Measurements from ENCODE around the gene ATP10B. TPM values are rescaled to one million over a fixed set of nuclear protein-coding genes. Genes with fewer than 3 reads are reported as not detected.

Gene ATP10B
- total and polyA plus RNA-seq, 2 experiments from 2014 or later = not detected

GRCh38 chr5:160657622-160658458 lies 194.2 kb downstream of the ATP10B start:
- H3K4me3 ChIP-seq = no peak overlapping the region
- no peaks in the 10 kb centered on the region for H4K20me1 ChIP-seq (ENCODE audit: insufficient read depth)
- no peak for TF ChIP-seq EZH2 (IDR thresholded peaks at IDR 0.05; ENCODE audit: insufficient read depth, poor library complexity, severe bottlenecking)
- H3K79me2 ChIP-seq (ENCODE audit: insufficient read depth) = no peaks in the 10 kb centered on the region
- WGBS, 2 experiments (ENCODE audit: low coverage in 1 of 2, low lambda C conversion rate in 2 of 2, missing lambda C conversion rate in 2 of 2) = 11 to 14% methylated on average over 5 of the region's 5 CpGs
- no peaks in the 10 kb centered on the region for H3F3A ChIP-seq (ENCODE audit: insufficient read depth)
- no peak overlapping the region for H2AFZ ChIP-seq
- H3K4me2 ChIP-seq (ENCODE audit: unreplicated experiment) = no peak overlapping the region
- in situ Hi-C loops (cut with MboI) = no loop called here
- no peak overlapping the region for H3K9ac ChIP-seq
- no peaks in the 10 kb centered on the region for H3K9me2 ChIP-seq (ENCODE audit: insufficient read depth)
- no peak overlapping the region for H3K27ac ChIP-seq
- no peaks in the 10 kb centered on the region for H3K9me3 ChIP-seq (ENCODE audit: low read depth)
- no peaks in the 10 kb centered on the region for H3K27me3 ChIP-seq (replicated peaks; ENCODE audit: insufficient read depth)
- DNase-seq = no peak
- no peaks in the 10 kb centered on the region for H3K4me1 ChIP-seq (ENCODE audit: insufficient read depth)
- no peaks in the 10 kb centered on the region for H3K36me3 ChIP-seq (ENCODE audit: low read depth)

GRCh38 chr5:160657068-160657507 lies 194.9 kb downstream of the ATP10B start:
- 6 to 19% methylated on average over 1 of the region's 1 CpG for WGBS, 2 experiments (ENCODE audit: low coverage in 1 of 2, low lambda C conversion rate in 2 of 2, missing lambda C conversion rate in 2 of 2)
- in situ Hi-C loops (cut with MboI) = no loop called here

GRCh38 chr5:160655717-160656116 lies 196.3 kb downstream of the ATP10B start:
- Histone ChIP-seq H4K20me1 (ENCODE audit: insufficient read depth) (no peaks in the 10 kb centered on the region), H3K27me3 (replicated peaks; ENCODE audit: insufficient read depth) (no peaks in the 10 kb centered on the region), H3K4me3 (no peak overlapping the region), H3K27ac (no peak overlapping the region), H3F3A (ENCODE audit: insufficient read depth) (no peaks in the 10 kb centered on the region), H3K36me3 (ENCODE audit: low read depth) (no peaks in the 10 kb centered on the region), H3K9me2 (ENCODE audit: insufficient read depth) (no peaks in the 10 kb centered on the region), H3K9me3 (ENCODE audit: low read depth) (no peaks in the 10 kb centered on the region), H3K4me1 (ENCODE audit: insufficient read depth) (no peaks in the 10 kb centered on the region), H3K4me2 (ENCODE audit: unreplicated experiment) (no peak overlapping the region), H2AFZ (no peak overlapping the region), H3K79me2 (ENCODE audit: insufficient read depth) (no peaks in the 10 kb centered on the region), H3K9ac (no peak overlapping the region)
- no peak for DNase-seq
- TF ChIP-seq EZH2 (IDR thresholded peaks at IDR 0.05; ENCODE audit: insufficient read depth, poor library complexity, severe bottlenecking) (no peak), EZH2phosphoT487 (IDR thresholded peaks at IDR 0.05; ENCODE audit: insufficient read depth, low read depth) (no peak)
- in situ Hi-C loops (cut with MboI) = no loop called here
- 60 to 65% methylated on average over 8 of the region's 8 CpGs for WGBS, 2 experiments (ENCODE audit: low coverage in 1 of 2, low lambda C conversion rate in 2 of 2, missing lambda C conversion rate in 2 of 2)

More at GRCh38 chr5:160657068-160657507, 194.9 kb downstream of the ATP10B start:
- no peaks in the 10 kb centered on the region for H3K27me3 ChIP-seq (replicated peaks; ENCODE audit: insufficient read depth)
- no peaks in the 10 kb centered on the region for H4K20me1 ChIP-seq (ENCODE audit: insufficient read depth)
- no peaks in the 10 kb centered on the region for H3K79me2 ChIP-seq (ENCODE audit: insufficient read depth)
- no peak overlapping the region for H3K4me2 ChIP-seq (ENCODE audit: unreplicated experiment)
- H2AFZ ChIP-seq = no peak overlapping the region
- no peaks in the 10 kb centered on the region for H3K9me2 ChIP-seq (ENCODE audit: insufficient read depth)
- no peaks in the 10 kb centered on the region for H3F3A ChIP-seq (ENCODE audit: insufficient read depth)
- H3K36me3 ChIP-seq (ENCODE audit: low read depth) = no peaks in the 10 kb centered on the region
- H3K27ac ChIP-seq = no peak overlapping the region
- H3K9ac ChIP-seq = no peak overlapping the region
- H3K9me3 ChIP-seq (ENCODE audit: low read depth) = no peaks in the 10 kb centered on the region
- no peak for TF ChIP-seq EZH2phosphoT487 (IDR thresholded peaks at IDR 0.05; ENCODE audit: insufficient read depth, low read depth)
- TF ChIP-seq EZH2 (IDR thresholded peaks at IDR 0.05; ENCODE audit: insufficient read depth, poor library complexity, severe bottlenecking) = no peak
- DNase-seq = no peak
- no peaks in the 10 kb centered on the region for H3K4me1 ChIP-seq (ENCODE audit: insufficient read depth)
- no peak overlapping the region for H3K4me3 ChIP-seq

GRCh38 chr5:160651692-160652645 lies 200.0 kb downstream of the ATP10B start:
- H3K9me3 ChIP-seq (ENCODE audit: low read depth) = no peaks in the 10 kb centered on the region
- H3K27me3 ChIP-seq (replicated peaks; ENCODE audit: insufficient read depth) = no peaks in the 10 kb centered on the region
- H3K4me1 ChIP-seq (ENCODE audit: insufficient read depth) = no peaks in the 10 kb centered on the region
- TF ChIP-seq EZH2phosphoT487 (IDR thresholded peaks at IDR 0.05; ENCODE audit: insufficient read depth, low read depth) = no peak
- TF ChIP-seq EZH2 (IDR thresholded peaks at IDR 0.05; ENCODE audit: insufficient read depth, poor library complexity, severe bottlenecking) = no peak
- no peaks in the 10 kb centered on the region for H3K9me2 ChIP-seq (ENCODE audit: insufficient read depth)
- no peak overlapping the region for H3K4me3 ChIP-seq
- H3K27ac ChIP-seq = no peak overlapping the region
- H3F3A ChIP-seq (ENCODE audit: insufficient read depth) = no peaks in the 10 kb centered on the region
- no peaks in the 10 kb centered on the region for H3K36me3 ChIP-seq (ENCODE audit: low read depth)
- no peak overlapping the region for H3K9ac ChIP-seq
- DNase-seq = no peak
- H4K20me1 ChIP-seq (ENCODE audit: insufficient read depth) = no peaks in the 10 kb centered on the region
- H2AFZ ChIP-seq = no peak overlapping the region
- H3K79me2 ChIP-seq (ENCODE audit: insufficient read depth) = no peaks in the 10 kb centered on the region
- in situ Hi-C loops (cut with MboI) = no loop called here
- WGBS, 2 experiments (ENCODE audit: low coverage in 1 of 2, low lambda C conversion rate in 2 of 2, missing lambda C conversion rate in 2 of 2) = 67 to 68% methylated on average over 9 of the region's 9 CpGs
- no peak overlapping the region for H3K4me2 ChIP-seq (ENCODE audit: unreplicated experiment)

Measured in GM23248 (cell line).